HTERT RPE-1 (cell line): Measurements from ENCODE around the gene PNCK.
"Not testable (repeated sequence)": the region's sequence is repeated elsewhere in the genome, so short reads cannot be mapped to it uniquely, and the experiment has no call there.

ENCODE experiments used
- in situ Hi-C: fragments of 300-500 bp; cut with MboI; formaldehyde crosslinking; loops from 4 replicates; pipeline ENCODE4 v1.14.3; 2020; ENCODE audit warnings: low sequenced_read_pairs

The PNCK gene

DNA sequence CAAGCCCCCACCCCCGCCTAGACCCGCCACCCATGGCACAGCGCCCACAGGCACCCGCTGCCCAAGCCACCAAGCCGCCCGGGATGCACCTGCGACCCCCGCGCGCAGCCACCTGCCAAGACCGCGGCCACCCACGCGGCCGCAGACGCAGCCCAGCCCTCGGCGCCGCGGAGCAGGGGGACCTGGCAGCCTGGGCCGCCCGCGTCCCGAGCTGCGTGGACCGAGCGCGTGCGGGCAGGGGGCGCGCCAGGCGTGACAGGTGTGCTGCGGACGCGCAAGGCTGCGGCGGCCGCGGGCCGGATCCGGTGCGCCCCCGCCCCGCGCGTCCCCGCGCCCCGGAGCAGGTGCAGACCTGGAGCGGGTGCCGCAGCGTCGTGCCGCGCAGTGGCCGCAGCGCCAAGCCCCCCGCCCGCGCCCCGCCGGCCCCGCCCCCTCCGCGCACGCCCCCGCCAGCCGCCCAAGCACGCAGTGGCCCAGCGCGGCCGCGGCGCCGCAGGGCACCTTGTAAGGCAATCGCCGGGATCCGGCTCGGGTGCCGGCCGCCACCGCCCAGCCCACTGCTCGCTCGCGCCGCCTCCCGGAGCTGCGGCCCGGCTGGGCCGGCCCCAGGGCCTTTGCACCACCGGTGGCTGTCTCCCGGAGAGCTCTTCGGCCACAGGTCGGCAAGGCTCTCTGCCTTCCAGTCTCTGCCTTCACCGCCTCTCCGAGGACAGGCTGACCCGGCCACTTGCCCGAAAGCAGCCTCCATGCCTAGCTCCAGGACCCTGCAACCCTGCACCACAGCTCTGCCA, at the start of gene PNCK:
TSS of gene PNCK (minus strand) at position 386 of the 791 bp plus-strand sequence. CDS start 737 bp downstream, outside the sequence.
- in situ Hi-C loops = no loop called here

DNA sequence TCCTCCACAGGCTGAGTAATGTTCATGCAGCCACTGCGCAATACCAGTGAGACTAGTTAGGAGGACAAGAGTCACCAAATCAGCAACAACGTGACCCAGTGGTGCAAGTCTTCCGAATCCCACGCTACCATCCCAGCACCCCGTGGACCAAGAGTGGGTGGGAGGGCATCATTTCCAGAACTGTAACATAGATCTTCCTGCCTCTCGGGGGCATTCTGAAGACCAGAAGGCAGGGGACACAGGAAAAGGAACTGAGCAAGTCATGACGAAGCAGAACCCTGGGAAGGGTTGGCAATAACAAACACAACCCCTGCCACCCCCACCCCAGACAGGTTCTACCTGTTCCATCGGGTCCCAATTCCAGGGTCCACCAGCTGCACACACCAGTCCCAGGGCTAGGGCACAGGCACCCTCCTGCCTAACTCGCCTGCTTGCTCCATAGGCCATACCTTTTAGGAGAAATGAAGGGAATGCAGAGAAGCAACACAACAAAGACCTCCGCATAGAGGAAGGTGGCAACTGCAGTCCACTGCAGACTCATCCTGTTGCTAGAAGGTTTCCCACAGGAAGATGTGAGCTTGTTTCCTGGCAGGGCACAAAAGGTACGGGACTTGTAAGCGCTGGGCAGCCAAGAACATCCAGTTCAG, 49.2 kb upstream of the PNCK start:
- in situ Hi-C loops = no loop called here

DNA sequence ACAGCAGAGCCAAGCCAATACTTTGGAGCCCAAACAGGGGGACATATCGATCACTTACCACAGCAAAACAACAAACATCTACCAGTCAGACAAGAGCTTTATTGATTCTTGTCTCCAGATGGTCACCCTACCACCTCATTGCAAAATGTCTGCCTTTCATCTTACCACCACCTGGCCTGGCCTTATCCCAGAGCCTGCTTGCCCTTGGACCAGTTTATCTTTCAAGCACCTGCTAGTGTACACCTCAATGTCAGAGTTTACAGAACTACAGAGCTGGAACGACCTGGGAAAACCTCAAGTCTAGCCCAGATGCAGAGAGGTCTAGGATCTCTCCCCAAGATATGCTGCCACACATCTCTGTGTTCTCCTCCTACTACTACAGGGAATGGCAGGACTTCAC, 46.1 kb upstream of the PNCK start:
- in situ Hi-C loops = no loop called here

DNA sequence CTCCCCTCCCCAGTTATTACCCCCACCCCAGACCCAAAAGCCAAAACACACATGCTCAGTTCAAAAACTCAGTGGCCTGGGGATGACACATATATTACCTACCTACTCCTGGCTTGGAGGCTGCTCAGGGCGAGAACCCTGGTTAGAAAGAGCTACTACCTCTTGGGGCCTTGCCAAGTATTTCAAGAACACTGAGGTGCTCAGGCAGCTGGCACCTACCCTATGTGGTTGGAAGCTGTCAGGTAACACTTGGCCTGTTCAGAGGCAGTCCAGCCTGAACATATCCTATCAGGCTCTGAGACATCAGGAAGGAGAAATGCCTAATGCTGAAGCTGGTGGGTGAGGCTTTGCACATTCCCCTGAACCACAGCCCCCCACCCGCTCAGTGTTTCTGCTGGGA, 45.6 kb upstream of the PNCK start:
- in situ Hi-C loops = no loop called here

DNA sequence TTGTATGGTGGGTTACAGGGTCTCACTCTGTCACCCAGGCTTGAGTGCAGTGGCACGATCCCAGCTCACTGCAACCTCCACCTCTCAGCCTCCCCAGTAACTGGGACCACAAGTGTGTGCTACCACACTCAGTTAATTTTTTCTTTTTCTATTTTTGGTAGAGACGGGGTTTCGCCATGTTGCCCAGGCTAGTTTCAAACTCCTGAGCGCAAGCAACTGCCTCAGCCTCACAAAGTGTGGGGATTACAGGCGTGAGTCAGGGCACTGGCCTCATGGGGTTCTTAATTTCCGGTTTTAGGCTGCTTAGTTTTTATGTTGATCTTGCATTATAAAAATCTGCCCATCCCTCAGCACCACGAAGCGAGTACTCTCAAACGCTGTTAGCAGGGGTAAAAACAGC, 43.8 kb upstream of the PNCK start:
- in situ Hi-C loops = no loop called here

DNA sequence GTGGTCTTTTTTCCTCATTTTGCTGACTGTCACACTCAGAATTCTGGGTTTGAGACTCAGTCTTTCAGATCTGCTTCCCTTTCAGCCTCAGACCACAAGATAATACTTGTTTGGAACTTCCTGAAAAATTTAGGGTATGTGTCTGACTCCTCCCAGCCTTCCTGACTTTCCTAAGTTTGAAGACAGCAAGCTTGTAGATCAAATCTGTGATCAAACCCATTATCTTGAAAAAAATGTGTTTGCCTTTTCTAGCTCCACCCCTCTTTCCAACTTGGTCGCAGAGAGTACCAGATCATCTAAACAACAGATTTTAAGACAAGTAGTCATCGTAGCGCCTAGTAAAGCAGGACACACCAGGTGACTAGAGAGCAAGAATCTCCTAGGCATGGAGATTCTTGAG, 40.6 kb upstream of the PNCK start:
- in situ Hi-C loops = no loop called here

DNA sequence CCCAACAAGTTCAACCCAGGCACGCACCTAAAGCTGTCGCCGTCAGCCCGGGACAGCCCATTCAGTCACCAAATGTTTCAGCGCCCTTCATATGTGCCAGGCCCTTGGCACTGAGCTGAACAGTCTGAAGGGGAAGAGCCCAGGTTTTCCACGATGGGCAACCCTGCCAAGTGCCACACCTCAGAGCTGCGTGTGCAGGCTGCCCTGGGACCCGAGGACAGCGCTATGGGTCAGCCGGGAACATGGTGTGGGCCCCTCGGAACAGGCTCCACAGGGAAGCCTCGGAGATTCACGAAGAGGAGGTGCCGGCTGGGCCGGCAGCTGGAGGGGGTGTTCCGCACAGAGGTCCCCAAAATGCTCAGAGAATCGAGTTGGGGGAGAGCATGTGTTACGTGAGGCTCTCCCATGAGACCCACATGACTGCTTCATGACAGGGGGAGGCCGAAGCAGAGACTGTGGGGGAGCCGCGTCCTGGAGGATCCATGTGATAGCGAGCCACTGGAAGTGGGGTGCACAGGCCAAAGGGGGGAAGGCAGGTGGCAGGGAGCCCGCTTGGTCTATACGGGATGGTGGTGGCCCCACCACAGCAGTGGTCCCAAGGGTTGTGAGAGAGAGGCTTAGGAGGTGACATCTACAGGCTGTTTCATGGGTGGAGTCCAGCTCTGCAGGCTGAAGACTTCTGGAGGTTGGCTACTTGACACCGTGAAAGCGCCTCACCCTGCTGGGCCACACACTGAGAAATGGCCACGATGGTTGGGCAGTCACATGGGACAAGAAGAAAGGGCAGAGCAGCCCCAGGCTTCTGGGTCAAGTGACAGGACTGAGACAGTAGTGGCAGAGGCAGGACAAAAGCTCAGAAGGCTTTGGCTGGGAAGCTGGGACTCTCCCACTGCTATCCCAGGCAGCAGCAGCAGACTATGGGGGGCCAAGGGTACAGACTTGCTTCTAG, 36.4 kb upstream of the PNCK start:
- in situ Hi-C loops = no loop called here

DNA sequence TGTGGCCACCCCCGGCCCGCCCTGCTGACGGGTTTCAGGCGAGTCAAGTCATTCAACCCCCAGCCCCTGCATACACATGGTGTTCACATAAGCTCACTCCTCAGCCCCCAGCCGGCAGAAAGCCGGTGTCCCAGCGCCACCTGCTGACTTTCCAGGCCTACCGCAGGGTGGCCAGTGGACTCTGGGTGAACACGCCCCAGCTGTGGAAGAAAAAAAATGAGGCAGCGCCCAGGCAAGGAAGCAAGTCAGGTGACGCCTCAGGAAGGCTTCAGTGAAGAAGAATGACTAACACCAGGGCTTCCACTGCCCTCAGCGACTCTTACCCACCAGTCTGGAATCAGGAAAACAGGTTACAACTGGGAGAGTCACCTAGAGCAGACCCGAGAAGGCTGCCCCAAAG, 34.8 kb upstream of the PNCK start:
- in situ Hi-C loops = no loop called here

DNA sequence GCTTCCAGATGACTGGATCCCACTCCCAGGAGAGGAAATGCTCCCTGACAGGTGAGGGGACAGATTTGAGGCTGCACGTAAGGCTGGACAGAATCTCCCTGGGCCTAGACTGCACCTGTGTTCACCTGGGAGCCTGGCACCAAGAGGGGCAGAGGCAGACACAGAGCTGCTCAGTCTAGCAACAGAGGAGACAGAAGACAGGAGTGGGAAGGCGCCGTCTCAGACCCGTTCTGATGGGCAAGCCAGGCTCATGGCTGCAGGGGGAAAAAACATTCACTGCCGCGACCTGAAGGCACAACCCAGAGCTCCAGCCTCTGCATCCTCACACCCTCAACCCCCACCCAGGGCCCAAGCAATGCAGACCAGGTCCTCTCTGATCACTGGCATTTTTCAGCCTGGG, 33.8 kb upstream of the PNCK start:
- in situ Hi-C loops = no loop called here

DNA sequence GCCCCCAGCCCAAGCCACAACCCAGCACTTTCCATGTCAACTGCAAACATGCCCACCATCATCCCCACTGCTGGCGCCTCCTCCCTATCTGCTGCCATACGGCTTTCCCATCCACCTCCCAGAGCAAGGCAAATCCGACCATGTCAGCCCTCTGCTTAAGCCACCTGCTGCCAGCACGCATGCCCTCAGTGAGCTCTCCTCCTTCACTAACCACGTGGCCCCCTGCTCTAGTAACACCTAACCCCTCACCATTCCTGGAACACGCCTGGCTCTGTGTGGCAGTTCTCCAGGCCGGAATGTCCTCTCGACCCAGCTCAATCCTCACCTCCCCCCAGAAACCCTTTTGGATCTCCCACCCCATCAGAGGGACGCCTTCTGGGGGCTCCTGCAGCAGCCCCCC, 33.2 kb upstream of the PNCK start:
- in situ Hi-C loops = no loop called here

DNA sequence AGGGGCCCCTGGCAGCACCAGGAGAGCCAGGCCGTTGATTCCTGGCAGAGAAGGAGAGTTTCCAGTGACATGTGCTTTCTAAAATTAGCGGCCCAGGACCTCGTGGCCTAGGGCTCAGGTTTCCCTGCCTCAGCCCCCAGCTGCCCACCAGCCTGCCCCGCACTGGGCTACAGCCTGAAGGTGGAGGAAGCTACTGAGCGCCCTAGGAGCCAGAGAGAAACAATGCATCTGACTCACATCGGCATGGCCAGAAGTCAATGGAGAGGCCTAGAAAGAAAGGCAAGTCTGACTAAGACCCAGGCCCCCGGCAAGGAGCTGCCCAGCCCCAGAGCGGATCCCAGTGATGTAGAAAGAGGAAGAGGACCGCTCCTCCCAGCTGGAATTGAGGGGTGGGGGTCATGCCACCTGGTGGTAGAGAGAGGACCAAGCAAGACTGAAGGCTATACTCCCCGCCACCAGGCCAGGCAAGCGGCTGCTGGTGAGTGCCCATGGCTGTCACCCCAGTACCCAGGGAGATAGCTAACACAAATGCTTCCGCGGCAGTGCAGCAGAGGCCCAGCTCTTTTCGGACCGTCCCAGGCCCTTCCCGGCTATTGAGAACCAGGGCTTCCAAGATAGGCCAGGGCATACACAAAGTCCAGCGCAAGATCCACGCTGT, 31.9 kb upstream of the PNCK start:
- in situ Hi-C loops = not testable (repeated sequence)

DNA sequence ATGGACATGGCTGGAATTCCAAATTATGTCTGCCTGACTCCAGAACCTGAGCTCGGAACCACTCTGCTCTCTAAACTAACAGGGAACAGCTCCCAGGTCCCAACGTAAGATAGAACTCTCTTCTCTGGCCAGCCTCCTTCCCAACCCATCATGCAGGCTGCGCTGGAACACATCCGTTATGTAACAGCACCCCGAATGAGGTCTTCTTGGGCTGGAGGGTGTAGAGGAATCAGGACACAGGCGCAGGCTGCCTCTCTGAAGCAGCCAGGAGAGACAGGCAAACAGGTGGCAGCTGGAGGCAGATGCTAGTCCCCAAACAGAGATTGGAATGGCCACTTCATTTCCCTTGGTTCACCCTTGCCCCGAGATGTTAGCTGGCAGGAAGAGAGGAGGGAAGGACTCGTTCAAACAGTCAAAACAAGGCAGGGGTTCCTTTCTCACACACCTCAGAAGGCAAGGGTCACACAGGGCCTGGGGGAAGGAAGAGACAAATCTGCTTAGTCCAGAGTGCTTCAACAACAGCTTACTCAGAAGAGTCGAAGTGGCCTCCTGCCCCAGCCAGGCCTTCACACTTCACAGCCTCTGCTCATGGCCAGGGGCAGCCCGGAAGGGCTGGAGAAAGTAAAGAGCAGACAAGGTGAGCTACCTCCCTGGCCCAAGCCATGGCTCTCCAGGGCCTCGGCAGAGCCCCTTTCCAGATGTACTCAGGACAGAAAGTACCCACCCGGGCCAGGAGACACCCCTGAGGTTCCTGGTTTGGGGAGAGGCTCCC, 31.2 kb upstream of the PNCK start:
- in situ Hi-C loops = not testable (repeated sequence)

DNA sequence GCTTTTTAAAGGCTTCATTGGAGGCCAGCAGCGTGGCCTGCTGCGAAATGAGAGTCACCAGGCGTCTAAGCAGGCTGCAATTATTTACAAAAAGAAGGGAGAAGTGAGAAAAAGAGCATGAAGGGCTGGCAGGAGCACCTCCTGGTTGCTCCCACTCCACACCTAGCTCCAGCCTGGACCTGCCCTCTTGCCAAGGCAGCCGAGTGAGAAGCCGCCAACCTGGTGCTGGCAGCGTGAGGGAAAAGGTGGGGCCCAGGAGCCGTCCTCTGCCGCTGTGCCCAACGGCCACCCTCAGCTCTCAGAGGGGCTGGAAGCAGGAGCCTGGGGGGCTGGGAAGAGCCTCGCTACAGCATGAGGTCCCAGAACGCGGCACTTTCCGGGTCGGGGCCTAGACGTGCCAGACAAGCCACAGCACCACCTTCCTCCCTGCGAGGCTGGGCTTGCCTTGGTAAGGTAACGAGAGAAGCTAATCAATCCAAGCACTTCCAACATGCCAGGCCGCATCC, 30.5 kb upstream of the PNCK start:
- in situ Hi-C loops = no loop called here

DNA sequence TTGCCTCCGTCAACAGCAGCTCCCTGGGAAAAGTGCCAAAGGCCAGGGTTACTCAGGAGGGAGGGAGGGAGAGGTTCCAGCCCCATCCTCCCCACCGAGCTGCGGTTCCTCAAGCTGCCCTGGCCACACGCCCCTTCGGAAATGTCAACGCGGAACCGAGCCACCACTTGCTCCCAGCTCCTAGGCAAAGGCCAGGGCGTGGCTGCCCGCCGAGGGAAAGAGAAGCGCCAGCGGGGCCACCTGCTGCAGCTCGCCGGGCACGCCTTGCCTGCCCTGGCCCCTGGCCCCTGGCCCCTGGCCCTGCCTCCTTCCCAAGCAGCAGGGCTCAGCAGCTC, 29.4 kb upstream of the PNCK start:
- in situ Hi-C loops = no loop called here

DNA sequence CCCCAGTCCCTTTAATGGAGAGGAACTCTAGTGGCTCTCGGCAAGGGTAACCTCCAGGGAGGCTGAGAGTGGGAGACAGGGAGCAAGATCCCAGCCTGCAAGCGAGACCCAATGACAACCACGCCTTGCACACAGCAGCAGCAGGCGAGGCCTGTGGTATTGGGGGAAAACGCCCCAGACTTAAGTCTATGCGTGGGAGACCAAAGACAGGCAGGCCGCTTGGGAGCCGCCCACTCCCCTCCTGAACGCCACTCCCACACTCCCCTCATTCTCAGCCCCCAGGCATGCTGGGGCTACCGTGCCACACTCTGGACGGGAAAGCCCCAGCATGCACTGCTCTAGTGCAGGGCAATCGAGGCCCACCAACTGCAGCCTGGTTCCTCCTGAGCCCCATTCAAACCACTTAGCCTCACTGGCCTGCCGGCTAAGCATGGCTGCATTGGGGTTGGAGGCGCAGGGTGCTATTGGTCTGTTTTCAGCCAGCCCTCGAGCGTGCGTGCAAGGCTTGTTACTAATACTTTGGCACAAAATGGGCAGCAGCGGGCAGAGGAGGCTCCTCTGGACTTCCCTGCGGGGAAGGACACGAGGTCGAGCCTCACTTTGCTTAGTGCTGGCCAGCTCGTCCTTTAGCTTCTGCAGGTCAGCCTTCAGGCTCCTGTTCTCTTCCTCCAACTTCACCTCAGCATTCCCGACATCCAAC, 28.9 kb upstream of the PNCK start:
- in situ Hi-C loops = no loop called here

DNA sequence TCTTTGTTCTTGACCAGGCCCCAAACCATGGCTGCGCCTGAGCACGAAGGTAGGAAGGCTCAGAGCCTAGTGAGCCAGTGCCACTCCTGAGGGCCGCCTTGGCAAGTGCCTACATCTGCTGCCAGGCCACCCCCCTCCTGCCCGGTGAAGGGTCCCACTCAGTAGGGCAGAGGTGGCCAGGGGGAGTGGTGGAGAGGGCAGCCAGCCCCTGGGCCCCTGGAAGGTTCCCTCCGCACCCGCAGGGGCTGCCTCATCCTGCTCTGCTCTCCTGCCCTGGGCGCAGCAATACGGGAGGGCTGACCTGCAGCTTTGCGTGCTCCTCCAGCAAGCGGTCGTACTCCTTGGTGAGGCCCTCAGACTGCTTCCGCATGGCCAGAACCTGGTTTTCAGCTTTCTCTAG, 28.1 kb upstream of the PNCK start:
- in situ Hi-C loops = no loop called here

DNA sequence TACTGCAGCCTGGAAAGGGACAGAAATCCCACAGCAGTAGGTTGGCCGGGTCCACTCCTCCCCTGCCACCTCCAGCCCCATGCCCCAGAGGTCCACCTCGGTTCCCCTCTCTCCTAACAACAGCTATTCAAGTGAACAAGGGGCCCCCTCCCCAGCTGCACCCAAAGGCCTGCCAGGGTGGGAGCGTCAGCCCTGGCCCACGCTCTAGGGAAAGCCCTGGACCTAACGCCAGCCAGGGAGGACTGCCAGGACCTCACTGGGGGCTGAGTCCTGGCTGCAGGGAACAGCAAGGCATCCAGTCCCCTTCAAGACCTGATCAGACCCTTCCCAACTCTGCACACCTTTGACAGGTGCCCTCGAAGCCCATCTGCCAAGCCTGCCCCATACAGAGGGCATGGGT, 27.4 kb upstream of the PNCK start:
- in situ Hi-C loops = no loop called here

DNA sequence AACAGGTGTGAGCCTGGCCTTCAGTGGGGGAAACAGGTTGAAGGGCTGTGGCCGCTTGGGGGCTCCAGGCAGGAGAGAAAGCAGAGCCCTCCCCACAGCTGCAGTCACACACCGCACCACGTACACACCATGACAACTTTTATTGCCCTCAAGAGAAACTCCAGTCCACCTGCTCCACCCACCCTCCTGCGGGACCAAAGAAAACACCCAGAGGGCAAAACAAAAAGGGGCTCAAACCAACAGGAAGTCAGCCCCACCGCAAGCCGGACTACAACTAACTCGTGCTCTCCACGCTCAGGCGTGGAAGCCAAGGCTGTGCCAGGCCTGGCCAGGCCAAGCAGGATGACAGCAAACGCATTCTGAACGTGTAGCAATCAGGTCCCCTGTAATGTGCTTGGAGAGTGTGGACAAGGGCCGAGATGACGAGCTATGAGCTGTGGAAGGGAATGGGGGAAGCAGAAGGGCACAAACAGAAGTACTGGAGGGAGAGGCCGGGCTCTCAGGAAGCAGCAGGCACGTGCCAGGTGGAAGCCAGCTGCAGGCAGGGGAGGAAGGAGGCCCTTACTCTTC, 26.8 kb upstream of the PNCK start:
- in situ Hi-C loops = no loop called here

DNA sequence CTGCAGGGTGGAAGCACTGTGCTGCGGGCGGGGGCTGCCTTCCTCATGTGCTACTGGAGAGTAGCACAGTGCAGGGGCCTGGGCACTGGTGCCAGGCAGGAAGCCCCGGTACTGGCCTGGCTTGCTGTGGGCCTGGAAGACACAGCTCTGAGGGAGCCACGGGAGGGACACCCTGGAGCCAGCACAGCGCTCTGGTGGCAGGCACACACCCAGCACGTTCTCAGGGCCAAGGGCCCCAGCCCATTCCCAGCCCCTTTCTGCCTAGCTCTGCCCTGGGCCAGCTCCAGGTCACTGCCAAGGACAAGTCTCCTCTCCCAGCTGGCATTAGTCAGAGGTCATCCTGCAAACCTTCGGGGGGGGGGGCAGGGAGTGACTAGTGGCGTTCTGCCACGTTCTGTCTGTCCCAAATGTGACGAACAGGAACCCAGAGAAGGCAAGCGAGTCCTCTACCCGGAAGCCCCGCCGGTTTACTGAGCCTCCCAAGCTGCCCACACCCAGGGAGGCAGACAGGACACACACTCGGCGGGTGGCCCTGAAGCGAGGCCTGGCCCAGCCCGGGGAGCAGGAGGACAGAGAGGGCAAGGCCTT, 26.3 kb upstream of the PNCK start:
- in situ Hi-C loops = not testable (repeated sequence)
